ENCODE measurements around the gene PCGF5.
A peak's percentile ranks its signal among the peaks of the same experiment; 100 is the strongest.
"Not testable (repeated sequence)": the region's sequence is repeated elsewhere in the genome, so short reads cannot be mapped to it uniquely, and the experiment has no call there.

The PCGF5 gene

GRCh38 chr10:91220194-91220953 lies at the start of gene PCGF5:
TSS of gene PCGF5 (plus strand) at chr10:91220663. CDS start at chr10:91222872, 2,209 bp downstream.
- Histone ChIP-seq H3K27ac (peak within 1 kb of the TSS; percentile 63 to 97 (median 90)), H3K4me3 (peak within 1 kb of the TSS; percentile 88 to 97 (median 92))

DNA sequence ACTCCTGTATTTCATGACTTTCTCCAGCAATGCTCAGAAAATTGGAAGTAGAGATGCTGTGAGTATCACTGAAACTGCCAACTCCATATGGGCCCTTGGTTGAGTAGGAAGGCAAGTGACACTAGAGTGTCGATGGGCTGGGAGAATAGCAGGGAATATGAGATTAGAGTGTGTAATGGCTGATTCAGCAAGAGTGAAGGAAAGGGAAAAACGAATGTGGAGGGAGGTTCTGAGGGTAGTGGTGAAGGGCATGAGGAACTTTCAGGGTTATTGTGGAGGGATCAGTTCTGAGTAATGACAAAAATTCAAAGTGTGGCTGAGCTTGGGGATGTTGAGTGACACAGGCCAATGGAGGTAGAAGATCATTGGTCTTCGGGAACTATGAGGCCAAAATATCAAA lies 49.0 kb upstream of the PCGF5 start:
- Histone ChIP-seq H3K27ac (no peak overlapping the region), H3K4me3 (no peak overlapping the region)

DNA sequence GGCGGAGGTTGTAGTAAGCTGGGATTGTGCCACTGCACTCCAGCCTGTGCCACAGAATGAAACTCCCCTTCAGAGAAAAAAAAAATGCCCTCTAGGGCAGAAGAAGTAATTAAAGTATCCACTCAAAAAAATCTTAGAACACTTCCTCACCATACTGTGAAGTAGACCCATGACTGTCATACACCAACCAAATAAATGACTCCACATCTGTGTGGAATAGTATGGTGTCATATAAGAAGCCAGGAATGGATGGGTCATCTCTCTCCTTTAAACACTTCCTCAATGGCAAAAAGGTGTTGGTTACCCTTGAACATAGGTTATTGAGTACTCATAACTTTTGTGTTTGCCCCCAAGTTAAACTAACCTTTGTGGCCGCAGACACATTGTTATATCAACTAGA lies 48.1 kb upstream of the PCGF5 start:
- no peak overlapping the region for H3K27ac ChIP-seq
- no peak overlapping the region for H3K4me3 ChIP-seq

GRCh38 chr10:91185239-91185875 lies 35.1 kb upstream of the PCGF5 start:
- no peak overlapping the region for H3K4me3 ChIP-seq
- H3K27ac ChIP-seq: no peak overlapping the region

- H3K27ac ChIP-seq: no peak overlapping the region
Measured at GRCh38 chr10:91187156-91187555, 33.3 kb upstream of the PCGF5 start.

DNA sequence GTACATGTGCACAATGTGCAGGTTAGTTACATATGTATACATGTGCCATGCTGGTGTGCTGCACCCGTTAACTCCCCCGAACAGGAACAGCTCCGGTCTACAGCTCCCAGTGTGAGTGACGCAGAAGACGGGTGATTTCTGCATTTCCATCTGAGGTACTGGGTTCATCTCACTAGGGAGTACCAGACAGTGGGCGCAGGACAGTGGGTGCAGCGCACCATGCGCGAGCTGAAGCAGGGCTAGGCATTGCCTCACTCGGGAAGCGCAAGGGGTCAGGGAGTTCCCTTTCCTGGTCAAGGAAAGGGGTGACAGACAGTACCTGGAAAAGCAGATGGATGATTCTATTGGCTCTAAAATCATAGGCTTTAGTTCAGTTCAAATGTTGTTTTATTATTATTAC lies 32.5 kb upstream of the PCGF5 start:
- not testable (repeated sequence) for H3K27ac ChIP-seq, H3K4me3 ChIP-seq

More at GRCh38 chr10:91187156-91187555, 33.3 kb upstream of the PCGF5 start:
- H3K4me3 ChIP-seq: no peak overlapping the region

DNA sequence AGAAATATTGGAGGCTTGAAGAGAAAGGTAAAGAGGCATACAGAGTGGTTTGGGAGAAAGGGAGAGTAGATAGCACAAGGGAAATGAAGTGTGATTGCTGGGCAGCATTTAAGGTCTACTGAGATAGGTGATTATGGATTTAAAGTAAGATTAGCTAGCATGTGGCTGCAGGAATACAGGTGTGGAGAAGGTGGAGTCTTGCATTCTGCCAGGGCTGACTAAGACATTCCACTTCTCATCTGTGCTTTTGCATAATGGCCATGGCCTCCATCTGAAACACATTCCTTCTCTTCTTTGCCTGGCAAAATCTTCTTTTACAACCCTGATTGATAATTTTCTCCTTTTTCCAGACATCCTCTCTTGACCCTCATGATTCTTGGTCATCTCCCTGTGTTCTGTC lies 31.6 kb upstream of the PCGF5 start:
- Histone ChIP-seq H3K27ac (no peak overlapping the region), H3K4me3 (no peak overlapping the region)

- Histone ChIP-seq H3K27ac (peak overlapping the region in 1 of 21 experiments; percentile 4), H3K4me3 (no peak overlapping the region)
Measured at GRCh38 chr10:91190388-91190870, 30.0 kb upstream of the PCGF5 start.

DNA sequence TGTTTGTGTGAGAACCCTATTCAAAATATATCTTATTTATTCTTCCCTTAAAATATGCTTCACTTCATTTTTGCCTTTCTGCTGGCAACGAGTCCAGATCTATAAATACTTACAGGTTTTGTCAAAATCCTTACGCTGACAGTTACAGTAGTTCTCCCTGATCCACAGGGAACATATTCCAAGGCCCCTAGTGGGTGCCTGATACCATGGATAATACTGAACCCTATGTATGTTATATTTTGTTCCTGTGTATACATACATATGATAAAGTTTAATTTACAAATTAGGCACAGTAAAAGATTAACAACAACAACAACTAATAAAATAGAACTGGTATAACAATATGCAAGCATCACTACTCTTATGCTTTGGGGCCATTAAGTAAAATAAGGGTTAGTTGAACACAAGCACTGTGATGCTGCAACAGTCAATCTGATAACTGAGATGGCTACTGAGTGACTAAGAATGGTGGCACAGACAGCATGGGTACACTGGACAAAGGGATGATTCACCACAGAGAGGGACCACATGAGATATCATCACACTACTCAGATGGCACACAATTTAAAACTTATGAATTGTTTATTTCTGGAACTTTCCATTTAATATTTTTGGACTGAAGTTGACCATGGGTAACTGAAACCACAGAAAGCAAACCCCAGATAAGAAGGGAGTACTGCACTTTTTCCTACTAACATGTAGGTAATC lies 29.4 kb upstream of the PCGF5 start:
- Histone ChIP-seq H3K27ac (no peak overlapping the region), H3K4me3 (no peak overlapping the region)

DNA sequence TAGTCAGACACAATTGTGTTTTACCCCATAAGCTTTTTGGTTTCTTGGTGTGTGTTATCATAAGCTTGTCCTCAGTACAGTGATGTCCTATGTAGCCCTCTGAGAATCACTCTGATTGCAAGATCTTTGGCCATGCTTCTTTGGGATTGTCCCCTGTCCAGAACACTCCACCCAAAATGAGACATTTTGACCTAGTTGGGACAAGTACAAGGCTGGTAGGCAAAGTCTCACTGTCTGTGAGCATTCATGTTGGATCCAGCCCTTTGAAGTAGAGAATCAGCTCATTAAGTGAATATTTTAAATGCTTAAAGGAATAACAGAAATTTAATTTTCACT lies 28.9 kb upstream of the PCGF5 start:
- Histone ChIP-seq H3K4me3 (no peak overlapping the region), H3K27ac (no peak overlapping the region)

DNA sequence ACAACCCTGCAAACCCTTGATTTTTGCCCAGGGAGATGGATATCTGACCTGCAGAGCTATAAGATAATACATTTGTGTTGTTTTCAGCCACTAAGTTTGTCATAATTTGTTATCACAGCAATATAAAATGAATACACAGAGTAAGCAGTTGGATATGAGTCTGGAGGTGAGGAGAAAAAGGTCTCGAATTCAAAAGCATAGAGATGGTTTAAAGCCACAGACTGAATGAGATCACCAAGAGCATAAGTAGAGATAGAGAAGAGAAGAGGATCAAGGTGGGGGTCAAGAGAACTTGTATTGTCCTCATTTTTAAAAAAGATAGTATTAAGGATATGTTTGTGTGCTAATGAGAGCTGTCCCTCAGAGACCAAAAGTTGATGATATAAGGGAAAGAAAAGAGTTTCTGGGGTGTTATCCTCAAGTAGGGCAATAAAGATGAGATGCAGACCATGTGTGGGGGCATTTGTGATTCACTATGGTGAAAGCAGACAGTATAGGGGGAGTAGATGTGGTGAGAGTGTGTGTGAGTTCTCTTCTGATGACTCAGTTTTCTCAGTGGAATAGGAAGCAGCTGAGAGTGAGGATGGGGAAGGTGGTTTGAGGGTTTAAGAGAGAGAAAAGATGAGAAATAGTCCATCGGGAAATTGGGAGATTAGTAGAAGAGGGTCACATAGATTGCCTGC lies 25.8 kb upstream of the PCGF5 start:
- no peak overlapping the region for H3K27ac ChIP-seq
- H3K4me3 ChIP-seq: no peak overlapping the region

DNA sequence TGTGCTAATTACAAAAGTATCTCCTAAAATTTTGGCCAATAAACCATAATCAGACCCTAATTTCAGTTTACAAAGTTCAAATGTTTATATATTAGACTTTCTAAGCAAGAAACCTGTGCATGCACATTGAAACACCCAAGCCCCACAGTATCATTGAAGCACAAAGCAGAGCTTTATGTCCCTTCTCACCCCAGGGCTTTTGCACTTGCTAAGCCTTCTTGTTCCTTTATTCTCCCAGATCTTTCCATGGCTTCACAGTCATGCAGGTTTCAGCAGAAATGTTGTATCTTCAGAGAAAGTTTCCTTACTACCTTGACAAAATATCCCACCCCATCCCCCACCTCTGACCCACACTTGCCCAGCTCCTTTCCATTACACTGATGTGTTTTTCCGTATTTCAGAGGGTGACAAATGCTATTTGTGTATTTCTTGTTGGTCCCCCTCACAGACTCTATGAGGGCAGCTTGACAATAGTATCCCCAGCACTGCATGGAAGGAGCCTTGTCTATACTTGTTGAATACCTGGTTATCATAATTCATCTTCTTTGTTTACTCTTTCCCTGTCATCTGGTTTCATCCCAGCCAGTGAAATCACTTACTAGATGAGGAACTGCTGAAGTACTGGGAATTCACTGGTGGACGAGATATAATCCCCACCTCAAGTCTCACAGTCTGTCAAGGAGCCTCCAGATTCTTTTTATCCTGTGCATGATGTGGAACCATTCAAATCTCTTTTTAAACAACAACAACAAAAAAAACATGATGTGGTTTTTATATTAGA lies 24.0 kb upstream of the PCGF5 start:
- Histone ChIP-seq H3K27ac (peak overlapping the region in 1 of 21 experiments; percentile 11), H3K4me3 (no peak overlapping the region)

- H3K27ac ChIP-seq: no peak overlapping the region
- no peak overlapping the region for H3K4me3 ChIP-seq
Measured at GRCh38 chr10:91197127-91197526, 23.3 kb upstream of the PCGF5 start.

DNA sequence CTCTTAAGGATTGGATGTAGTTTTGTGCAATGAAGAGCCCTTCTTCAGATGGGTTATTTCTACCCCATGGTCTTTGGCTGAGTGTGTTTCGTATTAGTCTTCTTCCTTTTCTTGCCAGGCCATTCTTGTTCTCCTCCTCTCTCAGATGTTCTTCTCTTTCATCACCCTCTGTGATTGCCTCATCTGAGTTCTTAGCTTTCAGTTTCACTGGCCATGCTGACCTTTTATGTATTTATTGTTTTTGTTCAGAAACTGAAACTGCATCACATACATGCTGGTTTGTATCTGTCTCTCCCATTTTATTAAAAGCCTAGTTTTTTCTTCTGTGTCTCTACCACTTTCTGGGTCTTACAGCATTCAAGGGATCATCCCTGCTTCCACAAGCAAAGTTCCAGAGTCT lies 21.7 kb upstream of the PCGF5 start:
- peak overlapping the region in 9 of 21 experiments; percentile 9 to 72 (median 45) for H3K27ac ChIP-seq
- H3K4me3 ChIP-seq: no peak overlapping the region

DNA sequence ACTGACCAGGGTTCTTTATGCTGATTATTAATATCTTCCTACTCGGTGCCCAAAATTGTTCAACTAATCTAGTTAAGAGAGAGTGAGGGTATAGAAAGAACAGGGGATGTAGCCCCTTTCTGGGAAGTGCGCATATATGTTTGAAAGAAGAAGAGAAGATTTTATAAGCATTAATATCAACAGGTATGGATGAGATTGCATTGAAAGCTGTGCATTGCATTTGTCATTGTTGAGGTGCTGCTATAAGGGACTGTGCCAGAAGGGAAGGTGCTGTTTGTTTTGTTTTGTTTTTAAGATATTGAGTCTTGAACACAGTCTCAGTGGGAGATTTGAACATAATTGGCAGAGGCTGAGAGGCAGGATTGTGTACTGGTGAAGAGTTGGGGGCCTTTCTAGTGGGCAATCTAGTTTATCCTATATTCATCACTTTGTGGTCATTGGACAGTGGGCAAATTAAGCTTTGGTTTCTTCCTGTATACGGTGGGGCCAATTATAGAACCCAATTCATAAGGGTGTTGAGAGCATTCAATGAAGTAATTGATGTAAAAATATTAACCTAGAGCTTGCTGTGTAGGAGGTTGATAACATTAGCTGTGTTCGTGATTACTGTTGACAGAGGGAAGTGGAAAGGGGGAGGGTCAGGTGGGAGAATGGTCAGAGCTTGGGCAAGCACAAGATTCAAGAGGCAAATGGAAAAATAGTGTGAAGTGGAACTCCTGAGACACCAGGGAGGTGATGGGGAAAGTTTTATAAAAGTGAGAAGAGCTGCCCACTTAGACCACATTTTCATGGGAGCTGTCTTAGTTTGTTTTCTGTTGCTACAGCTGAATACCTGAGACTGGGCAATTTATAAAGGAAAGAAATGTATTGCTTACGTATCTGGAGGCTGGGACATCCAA lies 19.9 kb upstream of the PCGF5 start:
- H3K27ac ChIP-seq: peak overlapping the region in 6 of 21 experiments; percentile 6 to 72 (median 40)
- H3K4me3 ChIP-seq: no peak overlapping the region

DNA sequence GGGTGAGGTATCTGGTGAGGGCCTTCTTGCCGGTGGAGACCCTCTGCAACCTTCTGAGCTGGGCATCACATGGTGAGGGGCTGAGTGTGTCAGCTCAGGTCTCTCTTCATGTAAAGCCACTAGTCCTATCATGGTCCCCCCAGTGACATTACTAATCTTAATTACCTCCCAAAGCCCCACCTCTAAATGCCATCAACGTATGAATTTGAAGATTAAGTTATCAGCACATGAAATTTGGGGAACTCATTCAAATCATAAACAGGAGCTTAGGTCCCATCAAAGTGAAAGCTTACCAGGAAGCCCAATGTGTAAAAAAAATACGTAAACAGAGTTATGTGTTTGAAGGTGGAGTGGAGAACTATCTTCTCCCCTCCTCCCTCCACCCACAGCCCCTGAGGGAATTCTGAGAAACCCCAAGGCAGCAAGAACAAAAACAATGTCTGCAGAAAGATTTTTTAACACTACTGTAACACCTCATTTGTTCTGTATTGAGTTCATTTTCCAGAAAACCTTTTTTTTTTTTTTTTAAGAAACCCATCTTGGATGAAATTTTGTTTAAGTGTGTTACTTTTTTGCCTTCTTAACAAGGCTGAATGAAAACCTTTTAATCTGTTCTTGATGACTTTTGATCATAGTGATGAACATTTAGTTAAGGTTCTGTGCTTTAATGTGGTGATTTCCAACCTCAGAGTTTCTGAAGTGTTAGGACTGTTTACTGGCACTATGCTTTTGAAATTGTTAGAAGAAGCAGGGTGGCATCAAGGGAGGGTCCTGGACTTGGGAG lies 19.1 kb upstream of the PCGF5 start:
- peak overlapping the region in 6 of 21 experiments; percentile 6 to 53 (median 40) for H3K27ac ChIP-seq

DNA sequence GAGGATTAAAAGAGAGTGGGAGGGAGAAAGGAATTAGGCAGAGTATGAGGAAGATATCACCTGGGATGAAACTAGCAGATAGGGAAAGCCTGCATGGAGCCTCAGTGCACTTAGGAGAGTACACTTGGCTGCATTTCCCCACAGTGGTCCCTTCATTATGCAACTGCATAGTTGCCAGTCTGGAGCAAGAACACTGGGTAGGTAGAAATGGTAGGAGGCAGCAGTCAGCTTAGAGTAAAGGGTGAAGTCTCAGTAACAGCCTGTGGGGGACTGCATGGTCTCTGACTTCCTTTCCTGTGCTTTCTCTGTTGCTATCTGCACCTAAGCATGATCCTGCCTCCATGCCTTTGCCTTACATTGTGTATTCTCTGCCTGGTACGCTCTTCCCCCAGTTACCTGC lies 14.0 kb upstream of the PCGF5 start:
- no peak overlapping the region for H3K4me3 ChIP-seq
- H3K27ac ChIP-seq: no peak overlapping the region

More for the DNA sequence above, 19.1 kb upstream of the PCGF5 start:
- H3K4me3 ChIP-seq: no peak overlapping the region

All from skin epidermis (tissue), 12 donors.